IMR-90 (cell line): ENCODE measurements around the gene KCNIP3. TPM values are rescaled to one million over a fixed set of nuclear protein-coding genes. Genes with fewer than 3 reads are reported as not detected.

Experiments used
- ATAC-seq: fragments of 200-7000 bp; cut with Tn5 transposase; 2 replicates; pipeline ENCODE4 v1.9.1; 2020; ENCODE audit warnings: low read depth, mild to moderate bottlenecking, moderate library complexity
- BruUV-seq: library from RNA; stranded (reverse); fragments of 400-500 nt; replicated peaks from 2 replicates; lab custom pipeline; 2021; lab: Mats Ljungman, UMichigan
- CTCF ChIA-PET: fragments of 300-600 bp; formaldehyde crosslinking; extraction: SDS; loops from one replicate; lab custom pipeline; 2021; ENCODE audit warnings: antibody characterized with exemption; lab: Yijun Ruan, JAX
- POLR2A ChIA-PET: fragments of 300-600 bp; sonication (Branson Sonifier 250); formaldehyde crosslinking; loops from one replicate; lab custom pipeline; 2022; ENCODE audit warnings: antibody characterized with exemption; ENCODE audit not compliant: unreplicated experiment; lab: Charles Lee
- DNase-seq: peaks from one replicate; pipeline ENCODE4 v3.0.0; 2013
- H2AFZ ChIP-seq: replicated peaks from 2 replicates; pipeline ENCODE3; 2013; ENCODE audit warnings: low read length, mild to moderate bottlenecking; ENCODE audit not compliant: poor library complexity
- H2AK5ac ChIP-seq: 2 replicates; pipeline ENCODE4 v1.6.1; 2013; ENCODE audit warnings: low read depth, low read length, inconsistent platforms
- H2AK9ac ChIP-seq: replicated peaks from 2 replicates; pipeline ENCODE3; 2013; ENCODE audit warnings: mild to moderate bottlenecking, low read depth, low read length, moderate library complexity; ENCODE audit not compliant: poor library complexity
- H2BK120ac ChIP-seq: 2 replicates; pipeline ENCODE4 v1.6.1; 2013; ENCODE audit warnings: low read depth, low read length, inconsistent platforms
- H2BK15ac ChIP-seq: 3 replicates; pipeline ENCODE4 v1.6.1; 2013; ENCODE audit warnings: low read depth, low read length, inconsistent platforms
- H2BK20ac ChIP-seq: 2 replicates; pipeline ENCODE4 v1.6.1; 2013; ENCODE audit warnings: low read depth, mild to moderate bottlenecking, inconsistent platforms, low read length, moderate library complexity
- H2BK5ac ChIP-seq: 2 replicates; pipeline ENCODE4 v1.6.1; 2013; ENCODE audit warnings: mild to moderate bottlenecking, low read depth, low read length, inconsistent platforms; ENCODE audit not compliant: poor library complexity, severe bottlenecking
- H3K14ac ChIP-seq: replicated peaks from 2 replicates; pipeline ENCODE4 v1.6.1; 2013; ENCODE audit warnings: low read depth, low read length, inconsistent platforms
- H3K18ac ChIP-seq: 2 replicates; pipeline ENCODE4 v1.6.1; 2013; ENCODE audit warnings: low read depth, low read length, control low read depth
- H3K23ac ChIP-seq: 2 replicates; pipeline ENCODE4 v1.6.1; 2013; ENCODE audit warnings: low read depth, low read length, inconsistent platforms
- H3K27ac ChIP-seq: 2 replicates; pipeline ENCODE4 v1.5.1; 2013; ENCODE audit warnings: mild to moderate bottlenecking, control low read depth, low read length; ENCODE audit not compliant: insufficient read depth
- H3K27me3 ChIP-seq: 2 replicates; pipeline ENCODE4 v1.6.1; 2013; ENCODE audit warnings: low read length; ENCODE audit not compliant: control insufficient read depth, insufficient read depth
- H3K36me3 ChIP-seq: 2 replicates; pipeline ENCODE4 v1.6.1; 2013; ENCODE audit warnings: low read length, mixed read lengths; ENCODE audit not compliant: control insufficient read depth, insufficient read depth
- H3K4ac ChIP-seq: 2 replicates; pipeline ENCODE4 v1.6.1; 2013; ENCODE audit warnings: low read depth, low read length, inconsistent platforms
- H3K4me1 ChIP-seq: 2 replicates; pipeline ENCODE4 v1.6.1; 2013; ENCODE audit warnings: low read length, mixed read lengths; ENCODE audit not compliant: control insufficient read depth, insufficient read depth
- H3K4me2 ChIP-seq: 2 replicates; pipeline ENCODE4 v1.6.1; 2013; ENCODE audit warnings: low read depth, mild to moderate bottlenecking, control low read depth, low read length, moderate library complexity
- H3K4me3 ChIP-seq: 2 replicates; pipeline ENCODE4 v1.5.1; 2013; ENCODE audit warnings: low read depth, mild to moderate bottlenecking, control low read depth, low read length, moderate library complexity; ENCODE audit not compliant: insufficient read depth
- H3K56ac ChIP-seq: 2 replicates; pipeline ENCODE4 v1.6.1; 2013; ENCODE audit warnings: low read length, inconsistent platforms; ENCODE audit not compliant: insufficient read depth; ENCODE audit errors: extremely low read depth
- H3K79me1 ChIP-seq, 2 experiments: 2 replicates each; pipeline ENCODE4 v1.6.1; 2013; ENCODE audit warnings: low read length in 2 of 2, inconsistent platforms in 1 of 2, low read depth in 1 of 2
- H3K9ac ChIP-seq: 2 replicates; pipeline ENCODE4 v1.6.1; 2013; ENCODE audit warnings: low read depth, low read length, control low read depth
- H3K9me1 ChIP-seq: 2 replicates; pipeline ENCODE4 v1.6.1; 2013; ENCODE audit warnings: low read length, inconsistent platforms; ENCODE audit not compliant: insufficient read depth
- H3K9me3 ChIP-seq: 2 replicates; pipeline ENCODE4 v1.6.1; 2013; ENCODE audit warnings: low read length; ENCODE audit not compliant: control insufficient read depth, insufficient read depth
- H4K20me1 ChIP-seq: 2 replicates; pipeline ENCODE4 v1.6.1; 2013; ENCODE audit warnings: low read length, inconsistent platforms; ENCODE audit not compliant: insufficient read depth
- H4K5ac ChIP-seq: 2 replicates; pipeline ENCODE4 v1.6.1; 2013; ENCODE audit warnings: mild to moderate bottlenecking, low read depth, low read length, control low read depth
- H4K8ac ChIP-seq, 2 experiments: 2 replicates each; pipeline ENCODE4 v1.6.1; 2013; ENCODE audit warnings: low read depth in 2 of 2, low read length in 2 of 2, control low read depth in 1 of 2, inconsistent platforms in 1 of 2
- H4K91ac ChIP-seq: 2 replicates; pipeline ENCODE4 v1.6.1; 2013; ENCODE audit warnings: low read depth, low read length, inconsistent platforms; ENCODE audit not compliant: insufficient read depth
- CEBPB ChIP-seq: IDR thresholded peaks from 2 replicates; pipeline ENCODE4 v1.6.1; 2012; ENCODE audit warnings: low read depth, low read length, improper control_type of control experiment
- CTCF ChIP-seq: conservative IDR thresholded peaks from 2 replicates; pipeline ENCODE4 v1.5.1; 2012; ENCODE audit warnings: mild to moderate bottlenecking, low read depth, low read length, improper control_type of control experiment
- MAZ ChIP-seq: IDR thresholded peaks from 2 replicates; pipeline ENCODE4 v1.6.1; 2012; ENCODE audit warnings: low read depth, mild to moderate bottlenecking, low read length, improper control_type of control experiment, moderate library complexity, borderline replicate concordance
- WGBS, 2 experiments: methylation state at CpG; one replicate each; pipeline versions ENCODE4 v1.1.5 to v1.1.7; 2013; ENCODE audit warnings: missing lambda C conversion rate in 2 of 2; ENCODE audit not compliant: insufficient read length in 1 of 2; ENCODE audit errors: extremely low coverage in 2 of 2; 5-methylcytosine and 5-hydroxymethylcytosine counted together
- dilution Hi-C: fragments of 300-500 bp; cut with HindIII; formaldehyde crosslinking; loops from one replicate; pipeline ENCODE4 v1.14.3; 2018; ENCODE audit warnings: low sequenced_read_pairs; ENCODE audit not compliant: unreplicated experiment
- in situ Hi-C: fragments of 300-500 bp; cut with MboI; formaldehyde crosslinking; loops from 3 replicates; pipeline ENCODE4 v1.14.3; 2019; ENCODE audit warnings: low sequenced_read_pairs, inconsistent platforms, mixed read lengths
- intact Hi-C: fragments of 100-400 bp; cut with micrococcal nuclease; formaldehyde crosslinking; loops from 2 replicates; pipeline ENCODE4 v1.10.0; 2022
- polyA plus RNA-seq, 3 experiments: library from polyadenylated mRNA; depleted of rRNA; stranded (reverse); fragments of >200 nt; gene quantifications; 2 replicates each; pipeline ENCODE4 v1.2.3, GENCODE V29; 2012; ENCODE audit warnings: low replicate concordance in 1 of 3
- total RNA-seq: library from RNA; depleted of rRNA; stranded (reverse); fragments of >200 nt; gene quantifications from 2 replicates; pipeline ENCODE4 v1.2.3, GENCODE V29; 2012

Gene KCNIP3
- total and polyA plus RNA-seq, 2 of the 4 experiments (the other 2 are of a cell fraction), result 0.72 to 1.4 TPM

GRCh38 chr2:95310216-95310615 lies 13.1 kb downstream of the KCNIP3 start:
- dilution Hi-C loops, result no loop called here
- H3K4me2 ChIP-seq, result no peak overlapping the region
- no peak overlapping the region for H2BK20ac ChIP-seq
- H4K91ac ChIP-seq, result no peak overlapping the region
- no peak overlapping the region for H3K18ac ChIP-seq
- H3K9ac ChIP-seq, result no peak overlapping the region
- no peak overlapping the region for H2AK9ac ChIP-seq
- H3K4ac ChIP-seq, result no peak overlapping the region
- H3K4me3 ChIP-seq, result no peak overlapping the region
- H3K27me3 ChIP-seq, result peaks cover 11% of the 10 kb centered on the region
- H4K20me1 ChIP-seq, result no peaks in the 10 kb centered on the region
- no peaks in the 10 kb centered on the region for H3K36me3 ChIP-seq
- no peak overlapping the region for H4K5ac ChIP-seq
- no peaks in the 10 kb centered on the region for H3K79me1 ChIP-seq
- no peak overlapping the region for H2BK5ac ChIP-seq
- no peak overlapping the region for H3K56ac ChIP-seq
- no peak overlapping the region for H2BK15ac ChIP-seq
- no peak overlapping the region for H3K27ac ChIP-seq
- H2AK5ac ChIP-seq, result no peak overlapping the region
- in situ Hi-C loops, result no loop called here
- ChIA-PET CTCF (no interaction called here), POLR2A (no interaction called here)
- H3K14ac ChIP-seq, result no peak overlapping the region
- TF ChIP-seq CTCF, result no peak
- TF ChIP-seq CEBPB, result no peak
- no peak for TF ChIP-seq MAZ
- H3K9me3 ChIP-seq, result no peaks in the 10 kb centered on the region
- no peak for ATAC-seq
- no peak overlapping the region for H3K23ac ChIP-seq
- intact Hi-C loops, result no loop called here
- DNase-seq, result no peak
- H3K9me1 ChIP-seq, result no peaks in the 10 kb centered on the region
- no peak overlapping the region for H2AFZ ChIP-seq
- BruUV-seq, result no TSS peak
- H4K8ac ChIP-seq, result no peak overlapping the region
- H3K4me1 ChIP-seq, result no peaks in the 10 kb centered on the region
- no peak overlapping the region for H2BK120ac ChIP-seq
- no CpG with 5 or more reads among the region's 8 CpGs for WGBS, 2 experiments
